Peyer's patch (tissue), 4 donors: Measurements from ENCODE around the gene RAD51B. TPM values are rescaled to one million over a fixed set of nuclear protein-coding genes. Genes with fewer than 3 reads are reported as not detected.
A peak's percentile ranks its signal among the peaks of the same experiment; 100 is the strongest.

Experiments
- DNase-seq, 3 donors: peaks; one replicate each; pipeline ENCODE4 v3.0.0-alpha.2; 2017 to 2019
- H3K27ac ChIP-seq, 4 donors: fragments of 200-600 bp; sonication (generic); one replicate each; pipeline ENCODE4 v1.5.1; 2016 to 2019
- H3K27me3 ChIP-seq, 2 donors: fragments of 200-600 bp; sonication (generic); one replicate each; pipeline ENCODE4 v1.5.1; 2019
- H3K36me3 ChIP-seq, 3 donors: fragments of 200-600 bp; sonication (generic); one replicate each; pipeline ENCODE4 v1.5.1; 2016 to 2019
- H3K4me1 ChIP-seq, 4 donors: fragments of 200-600 bp; sonication (generic); one replicate each; pipeline ENCODE4 v1.5.1; 2016 to 2019
- H3K4me3 ChIP-seq, 4 donors: fragments of 200-600 bp; sonication (generic); 1 replicate in 3 of 4; 2 replicates in 1 of 4; pipeline ENCODE4 v1.5.1; 2016 to 2019; ENCODE audit warnings: mild to moderate bottlenecking in 1 of 4
- H3K9me3 ChIP-seq, 4 donors: fragments of 200-600 bp; sonication (generic); one replicate each; pipeline ENCODE4 v1.5.1; 2016 to 2019; ENCODE audit warnings: mild to moderate bottlenecking in 1 of 4
- CTCF ChIP-seq, 6 experiments: fragments of 450-650 bp in 4 of 6; fragments of 200-600 bp in 2 of 6; sonication (generic) in 1 of 6; IDR thresholded peaks; one replicate each; pipeline ENCODE4 v1.5.1; 2017 to 2019; ENCODE audit warnings: antibody characterized with exemption in 6 of 6, mild to moderate bottlenecking in 3 of 6, moderate library complexity in 1 of 6
- POLR2A ChIP-seq, 2 donors: fragments of 450-650 bp; IDR thresholded peaks; one replicate each; pipeline ENCODE4 v1.5.1; 2017; ENCODE audit warnings: antibody characterized with exemption in 2 of 2, mild to moderate bottlenecking in 2 of 2, moderate library complexity in 2 of 2
- total RNA-seq, 4 donors: library from RNA; depleted of rRNA; stranded (reverse); fragments of >200 nt; gene quantifications; one replicate each; pipeline ENCODE4 v1.1.0, GENCODE V29; 2016

Gene RAD51B
- total RNA-seq, 4 donors from 2014 or later, result 12.6 to 103 (median 33.1) TPM

GRCh38 chr14:68375376-68375775 lies 555.8 kb downstream of the RAD51B start:
- H3K9me3 ChIP-seq, result no peaks in the 10 kb centered on the region
- no peaks in the 10 kb centered on the region for H3K36me3 ChIP-seq
- DNase-seq, result no peak
- no peaks in the 10 kb centered on the region for H3K27me3 ChIP-seq
- H3K4me3 ChIP-seq, result no peak overlapping the region
- no peak for TF ChIP-seq CTCF (IDR thresholded peaks at IDR 0.05)
- no peak for TF ChIP-seq POLR2A (IDR thresholded peaks at IDR 0.05)
- H3K4me1 ChIP-seq, result peaks cover 0 to 5% (median 1%) of the 10 kb centered on the region in 4 donors
- H3K27ac ChIP-seq, result no peak overlapping the region

GRCh38 chr14:68376067-68376779 lies 556.6 kb downstream of the RAD51B start:
- Histone ChIP-seq H3K36me3 (no peaks in the 10 kb centered on the region), H3K9me3 (no peaks in the 10 kb centered on the region), H3K4me3 (no peak overlapping the region), H3K4me1 (peaks cover 0 to 5% (median 1%) of the 10 kb centered on the region in 4 donors), H3K27ac (peak overlapping the region in 2 of 4 donors; percentile 60 to 64), H3K27me3 (no peaks in the 10 kb centered on the region)
- TF ChIP-seq CTCF (IDR thresholded peaks at IDR 0.05), result no peak
- DNase-seq, result no peak

GRCh38 chr14:68377006-68377405 lies 557.4 kb downstream of the RAD51B start:
- no peak for TF ChIP-seq POLR2A (IDR thresholded peaks at IDR 0.05)
- TF ChIP-seq CTCF (IDR thresholded peaks at IDR 0.05), result no peak
- Histone ChIP-seq H3K27me3 (no peaks in the 10 kb centered on the region), H3K9me3 (no peaks in the 10 kb centered on the region), H3K36me3 (no peaks in the 10 kb centered on the region), H3K4me1 (peaks cover 0 to 5% (median 1%) of the 10 kb centered on the region in 4 donors), H3K4me3 (no peak overlapping the region), H3K27ac (peak overlapping the region; percentile 24 to 64 (median 60))
- DNase-seq, result no peak

- DNase-seq, result peak; percentile 57 to 86 (median 66)
- H3K4me1 ChIP-seq, result peaks cover 0 to 5% (median 1%) of the 10 kb centered on the region in 4 donors
- H3K9me3 ChIP-seq, result no peaks in the 10 kb centered on the region
- no peaks in the 10 kb centered on the region for H3K27me3 ChIP-seq
- H3K4me3 ChIP-seq, result no peak overlapping the region
- peak overlapping the region; percentile 24 to 64 (median 60) for H3K27ac ChIP-seq
- no peaks in the 10 kb centered on the region for H3K36me3 ChIP-seq
- no peak for TF ChIP-seq POLR2A (IDR thresholded peaks at IDR 0.05)
- no peak for TF ChIP-seq CTCF (IDR thresholded peaks at IDR 0.05)
Observed at GRCh38 chr14:68377459-68377858, 557.9 kb downstream of the RAD51B start.

- H3K36me3 ChIP-seq, result no peaks in the 10 kb centered on the region
- peak overlapping the region; percentile 33 to 67 (median 46) for H3K27ac ChIP-seq
- no peaks in the 10 kb centered on the region for H3K27me3 ChIP-seq
- H3K4me3 ChIP-seq, result no peak overlapping the region
- H3K9me3 ChIP-seq, result no peaks in the 10 kb centered on the region
- TF ChIP-seq POLR2A (IDR thresholded peaks at IDR 0.05) (no peak), CTCF (IDR thresholded peaks at IDR 0.05) (no peak)
- DNase-seq, result peak in 2 of 3 donors; percentile 38 to 69
- peaks cover 0 to 5% (median 1%) of the 10 kb centered on the region in 4 donors for H3K4me1 ChIP-seq
Observed at GRCh38 chr14:68379510-68380328, 560.1 kb downstream of the RAD51B start.
